ENCODE measurements around the gene LRRC4.

LRRC4 gene

GRCh38 chr7:128030654-128031611 is at the start of gene LRRC4:
Gene LRRC4, minus strand, starts transcription at chr7:128031437. Its CDS starts 797 bp downstream, at chr7:128030640.
- no peak for DNase-seq

GRCh38 chr7:128080169-128080568 is 48.9 kb upstream of the LRRC4 start:
- DNase-seq = no peak

GRCh38 chr7:128078309-128078708 is 47.1 kb upstream of the LRRC4 start:
- DNase-seq = no peak

- no peak for DNase-seq
Observed at GRCh38 chr7:128076796-128077271, 45.6 kb upstream of the LRRC4 start.

- no peak for DNase-seq
Observed at GRCh38 chr7:128076196-128076795, 45.1 kb upstream of the LRRC4 start.

- no peak for DNase-seq
Observed at GRCh38 chr7:128075242-128076095, 44.2 kb upstream of the LRRC4 start.

- no peak for DNase-seq
Observed at GRCh38 chr7:128074736-128075135, 43.5 kb upstream of the LRRC4 start.

GRCh38 chr7:128074336-128074735 is 43.1 kb upstream of the LRRC4 start:
- no peak for DNase-seq

GRCh38 chr7:128073671-128074310 is 42.6 kb upstream of the LRRC4 start:
- DNase-seq = no peak

GRCh38 chr7:128071801-128072200 is 40.6 kb upstream of the LRRC4 start:
- no peak for DNase-seq

GRCh38 chr7:128071376-128071775 is 40.1 kb upstream of the LRRC4 start:
- no peak for DNase-seq

GRCh38 chr7:128069373-128070364 is 38.4 kb upstream of the LRRC4 start:
- DNase-seq = no peak

- DNase-seq = no peak
Observed at GRCh38 chr7:128068785-128069184, 37.5 kb upstream of the LRRC4 start.

GRCh38 chr7:128067983-128068382 is 36.7 kb upstream of the LRRC4 start:
- no peak for DNase-seq

- no peak for DNase-seq
Observed at GRCh38 chr7:128066858-128067257, 35.6 kb upstream of the LRRC4 start.

GRCh38 chr7:128066395-128066794 is 35.2 kb upstream of the LRRC4 start:
- DNase-seq = no peak

- no peak for DNase-seq
Observed at GRCh38 chr7:128065872-128066271, 34.6 kb upstream of the LRRC4 start.

GRCh38 chr7:128063088-128063487 is 31.9 kb upstream of the LRRC4 start:
- DNase-seq = no peak

GRCh38 chr7:128060018-128060417 is 28.8 kb upstream of the LRRC4 start:
- DNase-seq = no peak

GRCh38 chr7:128059143-128059988 is 28.1 kb upstream of the LRRC4 start:
- no peak for DNase-seq

Measured in activated T-cell treated with anti-CD3 and anti-CD28 coated beads for 4 hours (primary cell).